ENCODE measurements around the gene CNIH3.

The CNIH3 gene

GRCh38 chr1:224773646-224774045, 157.5 kb downstream of the CNIH3 start:
- H3K4me1 ChIP-seq (ENCODE audit: control extremely low read depth in 1 of 4, control insufficient read depth in 4 of 4, insufficient read depth in 4 of 4, low read length in 3 of 4): no peaks in the 10 kb centered on the region
- peaks cover 0 to 7% (median 0%) of the 10 kb centered on the region in 5 experiments for H3K27me3 ChIP-seq (replicated peaks in 2 of 5; ENCODE audit: control insufficient read depth in 4 of 5, insufficient read depth in 5 of 5, low read length in 4 of 5)
- ChIA-PET POLR2A (no interaction called here), CTCF (no interaction called here)
- no peak overlapping the region for H3K4me3 ChIP-seq (ENCODE audit: control insufficient read depth in 1 of 7, extremely low read depth in 1 of 7, insufficient read depth in 4 of 7, low read depth in 2 of 7, low read length in 6 of 7)
- no peaks in the 10 kb centered on the region for H3K9me3 ChIP-seq (ENCODE audit: control extremely low read depth in 1 of 5, control insufficient read depth in 4 of 5, insufficient read depth in 2 of 5, low read depth in 1 of 5, low read length in 4 of 5)
- H3K27ac ChIP-seq (ENCODE audit: insufficient read depth in 1 of 2, low read depth in 1 of 2, low read length in 2 of 2, poor library complexity in 1 of 2, severe bottlenecking in 2 of 2): no peak overlapping the region
- WGBS (ENCODE audit: insufficient coverage): 100% methylated on average over 1 of the region's 2 CpGs
- no peak for DNase-seq
- no peaks in the 10 kb centered on the region for H3K36me3 ChIP-seq (ENCODE audit: control insufficient read depth in 4 of 4, insufficient read depth in 4 of 4, low read length in 3 of 4)

- WGBS (ENCODE audit: insufficient coverage): 100% methylated on average over 2 of the region's 2 CpGs
- CTCF ChIA-PET: no interaction called here
- Histone ChIP-seq H3K27me3 (replicated peaks in 2 of 5; ENCODE audit: control insufficient read depth in 4 of 5, insufficient read depth in 5 of 5, low read length in 4 of 5) (peaks cover 0 to 7% (median 0%) of the 10 kb centered on the region in 5 experiments), H3K9me3 (ENCODE audit: control extremely low read depth in 1 of 5, control insufficient read depth in 4 of 5, insufficient read depth in 2 of 5, low read depth in 1 of 5, low read length in 4 of 5) (no peaks in the 10 kb centered on the region), H3K4me3 (ENCODE audit: control insufficient read depth in 1 of 7, extremely low read depth in 1 of 7, insufficient read depth in 4 of 7, low read depth in 2 of 7, low read length in 6 of 7) (no peak overlapping the region), H3K4me1 (ENCODE audit: control extremely low read depth in 1 of 4, control insufficient read depth in 4 of 4, insufficient read depth in 4 of 4, low read length in 3 of 4) (no peaks in the 10 kb centered on the region), H3K27ac (ENCODE audit: insufficient read depth in 1 of 2, low read depth in 1 of 2, low read length in 2 of 2, poor library complexity in 1 of 2, severe bottlenecking in 2 of 2) (no peak overlapping the region), H3K36me3 (ENCODE audit: control insufficient read depth in 4 of 4, insufficient read depth in 4 of 4, low read length in 3 of 4) (no peaks in the 10 kb centered on the region)
- POLR2A ChIA-PET: no interaction called here
- no peak for DNase-seq
Observed at GRCh38 chr1:224774378-224774777, 158.3 kb downstream of the CNIH3 start.

GRCh38 chr1:224777180-224777579, 161.1 kb downstream of the CNIH3 start:
- CTCF ChIA-PET: no interaction called here
- Histone ChIP-seq H3K4me1 (ENCODE audit: control extremely low read depth in 1 of 4, control insufficient read depth in 4 of 4, insufficient read depth in 4 of 4, low read length in 3 of 4) (peaks cover 0 to under 1% (median 0%) of the 10 kb centered on the region in 4 experiments), H3K9me3 (ENCODE audit: control extremely low read depth in 1 of 5, control insufficient read depth in 4 of 5, insufficient read depth in 2 of 5, low read depth in 1 of 5, low read length in 4 of 5) (peaks cover 0 to 1% (median 0%) of the 10 kb centered on the region in 5 experiments), H3K27ac (ENCODE audit: insufficient read depth in 1 of 2, low read depth in 1 of 2, low read length in 2 of 2, poor library complexity in 1 of 2, severe bottlenecking in 2 of 2) (no peak overlapping the region), H3K27me3 (replicated peaks in 2 of 5; ENCODE audit: control insufficient read depth in 4 of 5, insufficient read depth in 5 of 5, low read length in 4 of 5) (peaks cover 0 to 3% (median 0%) of the 10 kb centered on the region in 5 experiments), H3K36me3 (ENCODE audit: control insufficient read depth in 4 of 4, insufficient read depth in 4 of 4, low read length in 3 of 4) (no peaks in the 10 kb centered on the region), H3K4me3 (ENCODE audit: control insufficient read depth in 1 of 7, extremely low read depth in 1 of 7, insufficient read depth in 4 of 7, low read depth in 2 of 7, low read length in 6 of 7) (no peak overlapping the region)
- POLR2A ChIA-PET: no interaction called here
- no CpG with 5 or more reads among the region's 2 CpGs for WGBS (ENCODE audit: insufficient coverage)
- DNase-seq: no peak

- Histone ChIP-seq H3K27me3 (replicated peaks in 2 of 5; ENCODE audit: control insufficient read depth in 4 of 5, insufficient read depth in 5 of 5, low read length in 4 of 5) (no peaks in the 10 kb centered on the region), H3K36me3 (ENCODE audit: control insufficient read depth in 4 of 4, insufficient read depth in 4 of 4, low read length in 3 of 4) (no peaks in the 10 kb centered on the region), H3K27ac (ENCODE audit: insufficient read depth in 1 of 2, low read depth in 1 of 2, low read length in 2 of 2, poor library complexity in 1 of 2, severe bottlenecking in 2 of 2) (no peak overlapping the region), H3K9me3 (ENCODE audit: control extremely low read depth in 1 of 5, control insufficient read depth in 4 of 5, insufficient read depth in 2 of 5, low read depth in 1 of 5, low read length in 4 of 5) (peaks cover 0 to 1% (median 0%) of the 10 kb centered on the region in 5 experiments), H3K4me3 (ENCODE audit: control insufficient read depth in 1 of 7, extremely low read depth in 1 of 7, insufficient read depth in 4 of 7, low read depth in 2 of 7, low read length in 6 of 7) (no peak overlapping the region), H3K4me1 (ENCODE audit: control extremely low read depth in 1 of 4, control insufficient read depth in 4 of 4, insufficient read depth in 4 of 4, low read length in 3 of 4) (peaks cover 6 to 24% (median 10%) of the 10 kb centered on the region in 4 experiments)
- DNase-seq: no peak
- CTCF ChIA-PET: no interaction called here
- POLR2A ChIA-PET: no interaction called here
Observed at GRCh38 chr1:224779536-224779935, 163.4 kb downstream of the CNIH3 start.

- no peak overlapping the region for H3K27ac ChIP-seq (ENCODE audit: insufficient read depth in 1 of 2, low read depth in 1 of 2, low read length in 2 of 2, poor library complexity in 1 of 2, severe bottlenecking in 2 of 2)
- no peaks in the 10 kb centered on the region for H3K27me3 ChIP-seq (replicated peaks in 2 of 5; ENCODE audit: control insufficient read depth in 4 of 5, insufficient read depth in 5 of 5, low read length in 4 of 5)
- DNase-seq: no peak
- POLR2A ChIA-PET: no interaction called here
- CTCF ChIA-PET: no interaction called here
- H3K4me3 ChIP-seq (ENCODE audit: control insufficient read depth in 1 of 7, extremely low read depth in 1 of 7, insufficient read depth in 4 of 7, low read depth in 2 of 7, low read length in 6 of 7): no peak overlapping the region
- WGBS (ENCODE audit: insufficient coverage): 98% methylated on average over 5 of the region's 5 CpGs
- no peaks in the 10 kb centered on the region for H3K36me3 ChIP-seq (ENCODE audit: control insufficient read depth in 4 of 4, insufficient read depth in 4 of 4, low read length in 3 of 4)
- peaks cover 0 to 1% (median 0%) of the 10 kb centered on the region in 5 experiments for H3K9me3 ChIP-seq (ENCODE audit: control extremely low read depth in 1 of 5, control insufficient read depth in 4 of 5, insufficient read depth in 2 of 5, low read depth in 1 of 5, low read length in 4 of 5)
- H3K4me1 ChIP-seq (ENCODE audit: control extremely low read depth in 1 of 4, control insufficient read depth in 4 of 4, insufficient read depth in 4 of 4, low read length in 3 of 4): peaks cover 6 to 27% (median 10%) of the 10 kb centered on the region in 4 experiments
Observed at GRCh38 chr1:224780736-224781135, 164.6 kb downstream of the CNIH3 start.

GRCh38 chr1:224781800-224782199, 165.7 kb downstream of the CNIH3 start:
- ChIA-PET CTCF (no interaction called here), POLR2A (interaction anchor here (0.7 kb wide), 1 partner anchor 9 kb away, joined by 3 read pairs; no protein-coding TSS in a partner anchor)
- no peaks in the 10 kb centered on the region for H3K27me3 ChIP-seq (replicated peaks in 2 of 5; ENCODE audit: control insufficient read depth in 4 of 5, insufficient read depth in 5 of 5, low read length in 4 of 5)
- no peak overlapping the region for H3K27ac ChIP-seq (ENCODE audit: insufficient read depth in 1 of 2, low read depth in 1 of 2, low read length in 2 of 2, poor library complexity in 1 of 2, severe bottlenecking in 2 of 2)
- 88% methylated on average over 1 of the region's 2 CpGs for WGBS (ENCODE audit: insufficient coverage)
- H3K4me1 ChIP-seq (ENCODE audit: control extremely low read depth in 1 of 4, control insufficient read depth in 4 of 4, insufficient read depth in 4 of 4, low read length in 3 of 4): peaks cover 6 to 27% (median 10%) of the 10 kb centered on the region in 4 experiments
- H3K36me3 ChIP-seq (ENCODE audit: control insufficient read depth in 4 of 4, insufficient read depth in 4 of 4, low read length in 3 of 4): no peaks in the 10 kb centered on the region
- H3K4me3 ChIP-seq (ENCODE audit: control insufficient read depth in 1 of 7, extremely low read depth in 1 of 7, insufficient read depth in 4 of 7, low read depth in 2 of 7, low read length in 6 of 7): no peak overlapping the region
- peaks cover 0 to 5% (median under 1%) of the 10 kb centered on the region in 5 experiments for H3K9me3 ChIP-seq (ENCODE audit: control extremely low read depth in 1 of 5, control insufficient read depth in 4 of 5, insufficient read depth in 2 of 5, low read depth in 1 of 5, low read length in 4 of 5)
- no peak for DNase-seq

GRCh38 chr1:224782281-224783000, 166.3 kb downstream of the CNIH3 start:
- WGBS (ENCODE audit: insufficient coverage): 100% methylated on average over 1 of the region's 2 CpGs
- H3K9me3 ChIP-seq (ENCODE audit: control extremely low read depth in 1 of 5, control insufficient read depth in 4 of 5, insufficient read depth in 2 of 5, low read depth in 1 of 5, low read length in 4 of 5): peaks cover 0 to 6% (median 4%) of the 10 kb centered on the region in 5 experiments
- POLR2A ChIA-PET: interaction anchor here (0.7 kb wide), 1 partner anchor 8 kb away, joined by 3 read pairs; no protein-coding TSS in a partner anchor
- no peak overlapping the region for H3K27ac ChIP-seq (ENCODE audit: insufficient read depth in 1 of 2, low read depth in 1 of 2, low read length in 2 of 2, poor library complexity in 1 of 2, severe bottlenecking in 2 of 2)
- CTCF ChIA-PET: no interaction called here
- DNase-seq: no peak
- H3K36me3 ChIP-seq (ENCODE audit: control insufficient read depth in 4 of 4, insufficient read depth in 4 of 4, low read length in 3 of 4): no peaks in the 10 kb centered on the region
- no peak overlapping the region for H3K4me3 ChIP-seq (ENCODE audit: control insufficient read depth in 1 of 7, extremely low read depth in 1 of 7, insufficient read depth in 4 of 7, low read depth in 2 of 7, low read length in 6 of 7)
- H3K4me1 ChIP-seq (ENCODE audit: control extremely low read depth in 1 of 4, control insufficient read depth in 4 of 4, insufficient read depth in 4 of 4, low read length in 3 of 4): peaks cover 6 to 27% (median 10%) of the 10 kb centered on the region in 4 experiments
- H3K27me3 ChIP-seq (replicated peaks in 2 of 5; ENCODE audit: control insufficient read depth in 4 of 5, insufficient read depth in 5 of 5, low read length in 4 of 5): no peaks in the 10 kb centered on the region

Measured in common myeloid progenitor, CD34-positive (primary cell).